Mesendoderm (in vitro differentiated cells): ENCODE data around the gene HMCN1.

Experiments used
- DNase-seq: peaks from one replicate; pipeline ENCODE4 v3.0.0; 2013
- H2AK5ac ChIP-seq: 2 replicates; pipeline ENCODE4 v1.6.1; 2013; ENCODE audit warnings: low read length, inconsistent platforms
- H2BK120ac ChIP-seq: 2 replicates; pipeline ENCODE4 v1.6.1; 2013; ENCODE audit warnings: low read depth, mild to moderate bottlenecking, low read length, moderate library complexity, mixed read lengths
- H2BK15ac ChIP-seq: replicated peaks from 2 replicates; pipeline ENCODE4 v1.6.1; 2013; ENCODE audit warnings: low read depth, mild to moderate bottlenecking, moderate library complexity
- H2BK5ac ChIP-seq: 2 replicates; pipeline ENCODE4 v1.6.1; 2013; ENCODE audit warnings: low read length, inconsistent platforms
- H3K18ac ChIP-seq: 2 replicates; pipeline ENCODE4 v1.6.1; 2013; ENCODE audit warnings: mild to moderate bottlenecking, low read length, mixed read lengths
- H3K23ac ChIP-seq: one replicate; pipeline ENCODE4 v1.6.1; 2013; ENCODE audit warnings: low read length
- H3K27ac ChIP-seq: 2 replicates; pipeline ENCODE4 v1.5.1; 2013; ENCODE audit warnings: low read depth, mild to moderate bottlenecking, inconsistent platforms, low read length, moderate library complexity
- H3K27me3 ChIP-seq: 2 replicates; pipeline ENCODE4 v1.6.1; 2013; ENCODE audit warnings: low read length, control low read depth, mild to moderate bottlenecking, inconsistent platforms; ENCODE audit not compliant: insufficient read depth, poor library complexity
- H3K36me3 ChIP-seq: 2 replicates; pipeline ENCODE4 v1.6.1; 2013; ENCODE audit warnings: low read length, inconsistent platforms; ENCODE audit not compliant: control insufficient read depth, insufficient read depth
- H3K4ac ChIP-seq: one replicate; pipeline ENCODE4 v1.6.1; 2013; ENCODE audit warnings: low read depth, mild to moderate bottlenecking, low read length, moderate library complexity
- H3K4me1 ChIP-seq: 2 replicates; pipeline ENCODE4 v1.6.1; 2013; ENCODE audit warnings: low read depth, low read length, inconsistent platforms; ENCODE audit not compliant: control insufficient read depth
- H3K4me2 ChIP-seq: 2 replicates; pipeline ENCODE4 v1.6.1; 2013; ENCODE audit warnings: low read length
- H3K4me3 ChIP-seq: 2 replicates; pipeline ENCODE4 v1.5.1; 2013; ENCODE audit warnings: mild to moderate bottlenecking, low read length
- H3K56ac ChIP-seq: one replicate; pipeline ENCODE4 v1.6.1; 2013; ENCODE audit warnings: low read length
- H3K79me1 ChIP-seq: 2 replicates; pipeline ENCODE4 v1.6.1; 2013; ENCODE audit warnings: low read length, inconsistent platforms
- H3K79me2 ChIP-seq: 2 replicates; pipeline ENCODE4 v1.6.1; 2013; ENCODE audit warnings: mild to moderate bottlenecking, low read length; ENCODE audit not compliant: control insufficient read depth, insufficient read depth
- H3K9ac ChIP-seq: 2 replicates; pipeline ENCODE4 v1.6.1; 2013; ENCODE audit warnings: low read length, inconsistent platforms
- H4K5ac ChIP-seq: one replicate; pipeline ENCODE4 v1.6.1; 2013; ENCODE audit warnings: low read length
- H4K8ac ChIP-seq: one replicate; pipeline ENCODE4 v1.6.1; 2013; ENCODE audit warnings: low read depth, mild to moderate bottlenecking, control low read depth, low read length, moderate library complexity
- WGBS: extraction: QIAGEN DNeasy Blood & Tissue Kit; methylation state at CpG from one replicate; pipeline ENCODE4 v1.1.7; 2013; ENCODE audit warnings: low lambda C conversion rate, missing lambda C conversion rate; ENCODE audit not compliant: insufficient coverage; ENCODE audit errors: extremely low coverage; 5-methylcytosine and 5-hydroxymethylcytosine counted together

Gene HMCN1

GRCh38 chr1:185966471-185966870, 232.3 kb downstream of the HMCN1 start:
- no peaks in the 10 kb centered on the region for H3K79me1 ChIP-seq
- no CpG with 5 or more reads among the region's 2 CpGs for WGBS

GRCh38 chr1:185969028-185969427, 234.8 kb downstream of the HMCN1 start:
- Histone ChIP-seq H2BK15ac (no peak overlapping the region), H2BK5ac (no peak overlapping the region), H3K4me2 (no peak overlapping the region), H3K56ac (no peak overlapping the region), H4K5ac (no peak overlapping the region), H3K18ac (no peak overlapping the region), H3K79me2 (no peaks in the 10 kb centered on the region), H3K27me3 (no peaks in the 10 kb centered on the region), H3K4me1 (no peaks in the 10 kb centered on the region), H2BK120ac (no peak overlapping the region), H3K4me3 (no peak overlapping the region), H4K8ac (no peak overlapping the region), H3K36me3 (no peaks in the 10 kb centered on the region), H3K9ac (no peak overlapping the region), H3K79me1 (no peaks in the 10 kb centered on the region), H2AK5ac (no peak overlapping the region), H3K23ac (no peak overlapping the region), H3K4ac (no peak overlapping the region), H3K27ac (no peak overlapping the region)
- DNase-seq = no peak
- WGBS = no CpG with 5 or more reads among the region's 4 CpGs

More at GRCh38 chr1:185966471-185966870, 232.3 kb downstream of the HMCN1 start:
- no peaks in the 10 kb centered on the region for H3K79me2 ChIP-seq
- H3K27me3 ChIP-seq = no peaks in the 10 kb centered on the region
- H3K4me2 ChIP-seq = no peak overlapping the region
- H4K5ac ChIP-seq = no peak overlapping the region
- H3K23ac ChIP-seq = no peak overlapping the region
- no peak overlapping the region for H3K9ac ChIP-seq
- no peak overlapping the region for H3K4me3 ChIP-seq
- no peaks in the 10 kb centered on the region for H3K36me3 ChIP-seq
- H3K27ac ChIP-seq = no peak overlapping the region
- H2BK15ac ChIP-seq = no peak overlapping the region
- H2AK5ac ChIP-seq = no peak overlapping the region
- H3K56ac ChIP-seq = no peak overlapping the region
- no peak overlapping the region for H3K18ac ChIP-seq
- H2BK120ac ChIP-seq = no peak overlapping the region
- no peaks in the 10 kb centered on the region for H3K4me1 ChIP-seq
- DNase-seq = no peak
- H3K4ac ChIP-seq = no peak overlapping the region
- H2BK5ac ChIP-seq = no peak overlapping the region
- H4K8ac ChIP-seq = no peak overlapping the region

- no peak overlapping the region for H3K4me3 ChIP-seq
- H3K18ac ChIP-seq = no peak overlapping the region
- no peak overlapping the region for H4K5ac ChIP-seq
- H3K79me2 ChIP-seq = no peaks in the 10 kb centered on the region
- no peaks in the 10 kb centered on the region for H3K36me3 ChIP-seq
- H2BK120ac ChIP-seq = no peak overlapping the region
- no peaks in the 10 kb centered on the region for H3K79me1 ChIP-seq
- H3K23ac ChIP-seq = no peak overlapping the region
- H4K8ac ChIP-seq = no peak overlapping the region
- H3K4me2 ChIP-seq = no peak overlapping the region
- H2AK5ac ChIP-seq = no peak overlapping the region
- H3K27ac ChIP-seq = no peak overlapping the region
- H3K4ac ChIP-seq = no peak overlapping the region
- no peak overlapping the region for H3K56ac ChIP-seq
- H3K9ac ChIP-seq = no peak overlapping the region
- H2BK5ac ChIP-seq = no peak overlapping the region
- no peaks in the 10 kb centered on the region for H3K27me3 ChIP-seq
- DNase-seq = no peak
- no peaks in the 10 kb centered on the region for H3K4me1 ChIP-seq
- H2BK15ac ChIP-seq = no peak overlapping the region
Measured at GRCh38 chr1:185969524-185969991, 235.4 kb downstream of the HMCN1 start.

- no CpG with 5 or more reads among the region's 1 CpG for WGBS
- Histone ChIP-seq H3K18ac (no peak overlapping the region), H4K5ac (no peak overlapping the region), H3K4me2 (no peak overlapping the region), H3K27ac (no peak overlapping the region), H2BK120ac (no peak overlapping the region), H3K23ac (no peak overlapping the region), H3K27me3 (no peaks in the 10 kb centered on the region), H3K4ac (no peak overlapping the region), H3K4me3 (no peak overlapping the region), H3K4me1 (no peaks in the 10 kb centered on the region), H4K8ac (no peak overlapping the region), H3K56ac (no peak overlapping the region), H3K79me2 (no peaks in the 10 kb centered on the region), H3K9ac (no peak overlapping the region), H3K36me3 (no peaks in the 10 kb centered on the region), H2BK15ac (no peak overlapping the region), H2BK5ac (no peak overlapping the region), H3K79me1 (no peaks in the 10 kb centered on the region), H2AK5ac (no peak overlapping the region)
- no peak for DNase-seq
Measured at GRCh38 chr1:185971688-185972087, 237.5 kb downstream of the HMCN1 start.

- no peak overlapping the region for H3K4me3 ChIP-seq
- no peak overlapping the region for H2BK120ac ChIP-seq
- no peaks in the 10 kb centered on the region for H3K36me3 ChIP-seq
- no peak overlapping the region for H2AK5ac ChIP-seq
- H3K56ac ChIP-seq = no peak overlapping the region
- H3K4ac ChIP-seq = no peak overlapping the region
- DNase-seq = no peak
- no CpG with 5 or more reads among the region's 3 CpGs for WGBS
- no peak overlapping the region for H3K27ac ChIP-seq
- no peak overlapping the region for H4K8ac ChIP-seq
- no peak overlapping the region for H4K5ac ChIP-seq
- H3K4me2 ChIP-seq = no peak overlapping the region
- H2BK15ac ChIP-seq = peak overlapping the region; percentile 36
- H2BK5ac ChIP-seq = no peak overlapping the region
- H3K27me3 ChIP-seq = no peaks in the 10 kb centered on the region
- no peak overlapping the region for H3K18ac ChIP-seq
- no peaks in the 10 kb centered on the region for H3K4me1 ChIP-seq
- no peak overlapping the region for H3K9ac ChIP-seq
- no peaks in the 10 kb centered on the region for H3K79me1 ChIP-seq
- H3K79me2 ChIP-seq = no peaks in the 10 kb centered on the region
- H3K23ac ChIP-seq = no peak overlapping the region
Measured at GRCh38 chr1:185972096-185972850, 238.1 kb downstream of the HMCN1 start.

GRCh38 chr1:185973645-185974044, 239.5 kb downstream of the HMCN1 start:
- WGBS = no CpG with 5 or more reads among the region's 1 CpG
- Histone ChIP-seq H2BK15ac (no peak overlapping the region), H4K8ac (no peak overlapping the region), H3K79me1 (no peaks in the 10 kb centered on the region), H3K27ac (no peak overlapping the region), H3K79me2 (no peaks in the 10 kb centered on the region), H2AK5ac (no peak overlapping the region), H3K18ac (no peak overlapping the region), H3K56ac (no peak overlapping the region), H3K4me1 (no peaks in the 10 kb centered on the region), H3K23ac (no peak overlapping the region), H3K4me3 (no peak overlapping the region), H2BK120ac (no peak overlapping the region), H3K4ac (no peak overlapping the region), H3K4me2 (no peak overlapping the region), H3K9ac (no peak overlapping the region), H3K27me3 (no peaks in the 10 kb centered on the region), H4K5ac (no peak overlapping the region), H3K36me3 (no peaks in the 10 kb centered on the region), H2BK5ac (no peak overlapping the region)
- no peak for DNase-seq
